A673 (cell line): Measurements from ENCODE around the gene AGBL4. TPM values are rescaled to one million over a fixed set of nuclear protein-coding genes. Genes with fewer than 3 reads are reported as not detected.

Source experiments
- BruUV-seq: library from RNA; stranded (reverse); fragments of 400-500 nt; replicated peaks from 2 replicates; lab custom pipeline; 2021; lab: Mats Ljungman, UMichigan
- CTCF ChIA-PET: fragments of 300-600 bp; sonication (Branson Sonifier 250); formaldehyde crosslinking; loops from one replicate; lab custom pipeline; 2022; ENCODE audit warnings: antibody characterized with exemption; lab: Charles Lee
- POLR2A ChIA-PET: fragments of 300-600 bp; sonication (Branson Sonifier 250); formaldehyde crosslinking; loops from one replicate; lab custom pipeline; 2022; ENCODE audit warnings: antibody characterized with exemption; ENCODE audit not compliant: low non-redundant PET; lab: Charles Lee
- DNase-seq: peaks from one replicate; pipeline ENCODE4 v3.0.0-alpha.2; 2015; ENCODE audit warnings: low spot score
- H3K27ac ChIP-seq: fragments of 200-600 bp; sonication (generic); 2 replicates; pipeline ENCODE4 v1.5.1; 2016; ENCODE audit warnings: mixed run types, low read depth, mild to moderate bottlenecking, mixed read lengths, antibody characterized with exemption, low read length; ENCODE audit not compliant: poor library complexity, severe bottlenecking
- H3K27me3 ChIP-seq: fragments of 200-600 bp; sonication (generic); replicated peaks from 2 replicates; pipeline ENCODE4 v1.6.1; 2017; ENCODE audit warnings: mixed run types, low read depth, mild to moderate bottlenecking, mixed read lengths, antibody characterized with exemption, low read length; ENCODE audit not compliant: insufficient read depth, poor library complexity
- H3K36me3 ChIP-seq: fragments of 200-600 bp; sonication (generic); 2 replicates; pipeline ENCODE4 v1.6.1; 2016; ENCODE audit warnings: mixed run types, mild to moderate bottlenecking, mixed read lengths, antibody characterized with exemption, low read length; ENCODE audit not compliant: insufficient read depth, poor library complexity, severe bottlenecking
- H3K4me1 ChIP-seq: fragments of 200-600 bp; sonication (generic); 2 replicates; pipeline ENCODE4 v1.6.1; 2017; ENCODE audit warnings: mixed run types, mild to moderate bottlenecking, mixed read lengths, antibody characterized with exemption, low read length; ENCODE audit not compliant: insufficient read depth, poor library complexity, severe bottlenecking
- H3K4me3 ChIP-seq: fragments of 200-600 bp; sonication (generic); 2 replicates; pipeline ENCODE4 v1.5.1; 2016; ENCODE audit warnings: low read depth, mixed run types, mild to moderate bottlenecking, mixed read lengths, low read length; ENCODE audit not compliant: poor library complexity, severe bottlenecking
- H3K9me3 ChIP-seq: fragments of 200-600 bp; sonication (generic); 2 replicates; pipeline ENCODE4 v1.6.1; 2016; ENCODE audit warnings: mixed run types, low read depth, mild to moderate bottlenecking, mixed read lengths, antibody characterized with exemption, low read length; ENCODE audit not compliant: poor library complexity, severe bottlenecking
- CTCF ChIP-seq: fragments of 300-800, 200-600 bp; sonication (generic); conservative IDR thresholded peaks from 2 replicates; pipeline ENCODE4 v1.5.1; 2017; ENCODE audit warnings: low read depth, mild to moderate bottlenecking, antibody characterized with exemption, low read length, moderate library complexity, mixed read lengths
- EZH2 ChIP-seq: fragments of 200-600 bp; sonication (generic); IDR thresholded peaks from 2 replicates; pipeline ENCODE4 v1.6.1; 2017; ENCODE audit warnings: borderline replicate concordance, low read depth, mild to moderate bottlenecking, mixed read lengths, antibody characterized with exemption, low read length; ENCODE audit not compliant: poor library complexity, severe bottlenecking
- intact Hi-C: fragments of 100-400 bp; cut with micrococcal nuclease; formaldehyde crosslinking; loops from one replicate; pipeline ENCODE4 v1.10.0; 2022; ENCODE audit not compliant: unreplicated experiment
- total RNA-seq: library from RNA; stranded (reverse); gene quantifications from 2 replicates; pipeline ENCODE4 v1.2.3, GENCODE V29; 2021

Gene AGBL4
- total RNA-seq, 1 experiment from 2014 or later = 0.32 TPM

GRCh38 chr1:49046305-49046704, 977.4 kb downstream of the AGBL4 start:
- H3K4me3 ChIP-seq = no peak overlapping the region
- intact Hi-C loops = no loop called here
- peaks cover 4% of the 10 kb centered on the region for H3K4me1 ChIP-seq
- ChIA-PET CTCF (no interaction called here), POLR2A (no interaction called here)
- no peaks in the 10 kb centered on the region for H3K36me3 ChIP-seq
- BruUV-seq = no TSS peak
- H3K9me3 ChIP-seq = no peaks in the 10 kb centered on the region
- TF ChIP-seq EZH2 = no peak
- TF ChIP-seq CTCF = no peak
- no peak overlapping the region for H3K27ac ChIP-seq
- H3K27me3 ChIP-seq = no peaks in the 10 kb centered on the region
- no peak for DNase-seq

DNA sequence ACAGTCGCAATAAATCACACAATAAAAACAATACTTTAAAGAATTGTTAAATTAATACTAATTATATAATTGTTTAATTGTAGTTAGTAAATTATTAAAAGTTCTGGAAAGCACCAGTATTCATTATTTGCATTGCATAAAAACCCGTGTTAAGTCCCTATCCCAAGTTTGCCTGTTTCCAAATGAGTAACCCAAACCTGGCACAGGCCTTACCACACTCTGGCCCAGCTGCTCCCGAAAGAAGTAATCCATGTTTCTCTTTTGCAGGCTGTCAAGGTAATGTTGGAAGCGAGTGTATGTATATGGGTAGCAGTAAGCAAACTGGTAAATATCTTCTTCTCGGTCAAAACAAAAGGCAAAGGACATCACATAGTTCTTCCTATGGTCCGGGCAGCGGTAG, 978.4 kb downstream of the AGBL4 start:
- TF ChIP-seq CTCF (no peak), EZH2 (no peak)
- intact Hi-C loops = no loop called here
- DNase-seq = no peak
- no TSS peak for BruUV-seq
- Histone ChIP-seq H3K36me3 (no peaks in the 10 kb centered on the region), H3K9me3 (no peaks in the 10 kb centered on the region), H3K4me1 (no peaks in the 10 kb centered on the region), H3K27ac (no peak overlapping the region), H3K27me3 (no peaks in the 10 kb centered on the region), H3K4me3 (no peak overlapping the region)
- ChIA-PET POLR2A (no interaction called here), CTCF (no interaction called here)

GRCh38 chr1:49036700-49037099, 987.1 kb downstream of the AGBL4 start:
- CTCF ChIA-PET = interaction anchor here (0.6 kb wide), 1 partner anchor 428 kb away, joined by 12 read pairs; no protein-coding TSS in a partner anchor
- Histone ChIP-seq H3K27me3 (no peaks in the 10 kb centered on the region), H3K4me3 (no peak overlapping the region), H3K4me1 (peaks cover 6% of the 10 kb centered on the region), H3K9me3 (no peaks in the 10 kb centered on the region), H3K27ac (no peak overlapping the region), H3K36me3 (no peaks in the 10 kb centered on the region)
- BruUV-seq = no TSS peak
- POLR2A ChIA-PET = no interaction called here
- TF ChIP-seq EZH2 (no peak), CTCF (peak; percentile 32; the same call in 1 of the 2 replicates)
- intact Hi-C loops = no loop called here
- peak; percentile 39 for DNase-seq
